ENCODE measurements around the gene RAB3C. TPM values are rescaled to one million over a fixed set of nuclear protein-coding genes. Genes with fewer than 3 reads are reported as not detected.

RAB3C gene
- total RNA-seq, 8 experiments from 2014 or later = 0.10 to 114 (median 50.3) TPM; not detected in 1

DNA sequence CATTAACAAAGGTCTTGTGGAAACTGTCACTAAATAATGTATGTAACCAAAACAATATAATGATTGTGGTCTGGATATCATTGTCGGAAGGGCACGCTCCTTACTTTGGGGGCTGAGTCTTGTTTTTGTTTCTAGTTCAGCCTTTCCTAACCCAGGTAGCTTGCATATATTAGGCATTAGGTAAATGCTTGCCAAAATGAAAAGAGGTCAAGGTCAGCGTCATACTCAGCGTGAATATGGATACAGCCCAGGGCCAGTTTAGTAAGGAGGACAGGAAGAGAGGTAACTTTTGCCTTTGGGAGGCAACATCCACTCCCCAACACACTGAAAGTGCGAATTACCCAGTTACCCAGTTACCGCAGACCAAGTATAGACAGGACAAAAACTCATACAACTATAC lies 171.4 kb downstream of the RAB3C start:
- Histone ChIP-seq H3K27ac (no peak overlapping the region), H3K4me3 (no peak overlapping the region), H3K4me1 (replicated peaks in 1 of 2) (peaks cover 5 to 39% of the 10 kb centered on the region in 2 donors)
- WGBS, 10 experiments = 79 to 100% (median 93%) methylated on average over 1 to 5 of the region's 6 CpGs; no CpG with 5 or more reads in 2 of the 10 experiments
- no peak for ATAC-seq (replicated peaks in 6 of 8)
- in situ Hi-C loops (cut with MboI; ENCODE audit: low pct_unique_long_range_greater_than_20kb in 2 of 9, low sequenced_read_pairs in 9 of 9, unreplicated experiment in 9 of 9) = no loop called here

DNA sequence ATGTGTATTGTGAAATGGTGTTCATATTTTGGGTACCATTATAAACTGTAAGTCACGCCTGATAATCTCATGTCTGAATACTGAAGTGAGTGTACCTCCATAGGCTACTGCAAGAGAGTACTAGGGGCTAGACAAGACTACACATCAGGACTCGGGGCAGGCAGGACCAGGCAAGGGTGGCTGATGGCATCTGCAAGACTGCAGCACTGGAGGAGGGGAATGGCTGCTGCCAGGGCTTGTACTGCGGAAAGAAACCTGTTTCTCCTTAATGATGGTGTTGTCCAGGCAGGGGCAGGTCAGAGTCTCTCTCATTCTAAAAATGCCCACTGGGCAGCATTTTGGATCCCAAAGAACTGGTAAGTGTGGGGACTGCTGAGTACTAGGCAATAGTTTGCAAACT lies 172.5 kb downstream of the RAB3C start:
- Histone ChIP-seq H3K4me1 (replicated peaks in 1 of 2) (peaks cover 5 to 38% of the 10 kb centered on the region in 2 donors), H3K27ac (no peak overlapping the region), H3K4me3 (no peak overlapping the region)
- 0 to 100% (median 95%) methylated on average over 1 to 3 of the region's 3 CpGs for WGBS, 10 experiments
- in situ Hi-C loops (cut with MboI; ENCODE audit: low pct_unique_long_range_greater_than_20kb in 2 of 9, low sequenced_read_pairs in 9 of 9, unreplicated experiment in 9 of 9) = no loop called here
- ATAC-seq (replicated peaks in 6 of 8) = no peak

DNA sequence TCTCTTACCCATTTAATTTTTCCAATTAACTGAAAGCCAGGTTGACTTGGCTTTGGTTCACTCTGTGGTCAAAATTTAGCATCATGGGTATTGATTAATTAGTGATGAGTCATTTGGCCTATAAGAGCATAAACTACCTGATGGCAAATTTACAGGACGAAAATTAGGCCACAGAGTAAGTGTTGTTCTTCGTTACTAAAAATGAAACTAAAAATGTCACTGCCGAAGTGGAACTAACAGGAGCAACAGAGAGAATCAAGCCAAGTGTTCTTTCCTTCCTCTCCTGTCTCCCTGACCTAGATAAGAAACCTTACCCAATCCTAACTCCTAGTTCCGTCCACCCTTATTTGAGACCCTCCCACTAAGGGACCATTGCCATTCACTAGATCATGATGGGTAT lies 176.9 kb downstream of the RAB3C start:
- no peak for ATAC-seq (replicated peaks in 6 of 8)
- in situ Hi-C loops (cut with MboI; ENCODE audit: low pct_unique_long_range_greater_than_20kb in 2 of 9, low sequenced_read_pairs in 9 of 9, unreplicated experiment in 9 of 9) = no loop called here
- Histone ChIP-seq H3K4me3 (no peak overlapping the region), H3K27ac (no peak overlapping the region), H3K4me1 (replicated peaks in 1 of 2) (peaks cover 3 to 14% of the 10 kb centered on the region in 2 donors)
- 13 to 100% (median 96%) methylated on average over 1 to 4 of the region's 4 CpGs for WGBS, 10 experiments

DNA sequence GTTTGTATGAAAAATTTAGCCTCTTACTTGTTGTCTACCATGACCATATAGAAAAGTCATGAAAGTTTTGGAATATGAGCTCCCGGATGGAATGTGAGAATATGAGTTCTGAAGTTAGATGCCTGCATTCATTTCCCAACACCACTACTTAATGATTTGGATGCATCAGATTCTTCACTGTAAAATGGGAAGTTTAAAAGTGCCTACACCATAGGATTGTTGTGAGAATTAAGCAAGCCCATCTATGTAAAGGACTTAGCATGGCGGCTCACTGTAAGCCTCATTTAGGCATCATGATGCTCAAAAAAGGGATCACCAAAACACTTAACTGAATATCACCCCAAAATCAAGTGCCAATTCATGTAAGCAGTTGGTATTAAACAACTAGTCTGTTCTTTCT lies 177.3 kb downstream of the RAB3C start:
- H3K4me3 ChIP-seq = no peak overlapping the region
- ATAC-seq (replicated peaks in 6 of 8) = no peak
- in situ Hi-C loops (cut with MboI; ENCODE audit: low pct_unique_long_range_greater_than_20kb in 2 of 9, low sequenced_read_pairs in 9 of 9, unreplicated experiment in 9 of 9) = no loop called here
- no peak overlapping the region for H3K27ac ChIP-seq
- H3K4me1 ChIP-seq (replicated peaks in 1 of 2) = peaks cover 3 to 9% of the 10 kb centered on the region in 2 donors
- WGBS, 10 experiments = 57 to 100% (median 87%) methylated on average over 1 to 2 of the region's 2 CpGs; no CpG with 5 or more reads in 4 of the 10 experiments

DNA sequence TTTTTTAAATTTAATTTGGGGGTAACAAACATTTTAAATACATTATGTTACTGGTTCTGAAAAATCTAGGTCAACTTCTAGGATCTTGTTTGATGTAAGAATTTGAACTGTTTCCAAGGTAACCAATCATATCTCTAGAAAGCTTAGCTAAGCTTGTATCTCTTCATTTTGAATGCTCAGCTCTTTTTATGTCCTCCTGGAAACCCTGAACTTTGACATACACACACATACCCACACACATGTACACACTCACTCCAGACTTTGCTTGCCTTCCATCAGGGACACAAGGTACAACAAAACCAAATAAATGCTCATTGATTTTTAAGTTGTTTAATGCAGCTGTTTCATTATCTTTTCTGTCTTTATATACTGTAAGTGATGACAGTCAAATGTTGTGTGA lies 178.5 kb downstream of the RAB3C start:
- Histone ChIP-seq H3K4me3 (no peak overlapping the region), H3K27ac (no peak overlapping the region), H3K4me1 (replicated peaks in 1 of 2) (peaks cover 3 to 6% of the 10 kb centered on the region in 2 donors)
- no peak for ATAC-seq (replicated peaks in 6 of 8)
- in situ Hi-C loops (cut with MboI; ENCODE audit: low pct_unique_long_range_greater_than_20kb in 2 of 9, low sequenced_read_pairs in 9 of 9, unreplicated experiment in 9 of 9) = no loop called here

DNA sequence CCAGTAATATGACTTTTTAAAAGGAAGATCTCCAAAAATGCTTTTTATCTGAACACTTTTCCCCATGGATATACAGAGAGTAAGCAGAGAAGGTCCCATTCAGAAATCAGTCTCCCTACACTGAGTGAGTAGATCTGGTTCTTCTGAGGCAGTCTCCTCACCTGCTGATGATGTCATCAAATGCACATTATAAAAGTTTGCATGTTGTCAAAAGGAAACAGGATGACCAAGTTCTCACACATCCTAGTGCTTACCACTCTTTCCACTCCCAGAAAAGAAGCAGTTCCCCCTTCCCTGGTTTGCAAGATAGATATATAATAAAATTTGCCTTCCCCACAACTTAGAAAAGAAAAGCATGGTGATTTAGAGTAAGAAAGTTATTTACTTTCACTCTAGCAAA lies 180.5 kb downstream of the RAB3C start:
- Histone ChIP-seq H3K4me3 (no peak overlapping the region), H3K4me1 (replicated peaks in 1 of 2) (peaks cover 3 to 6% of the 10 kb centered on the region in 2 donors), H3K27ac (no peak overlapping the region)
- ATAC-seq (replicated peaks in 6 of 8) = no peak
- in situ Hi-C loops (cut with MboI; ENCODE audit: low pct_unique_long_range_greater_than_20kb in 2 of 9, low sequenced_read_pairs in 9 of 9, unreplicated experiment in 9 of 9) = no loop called here

DNA sequence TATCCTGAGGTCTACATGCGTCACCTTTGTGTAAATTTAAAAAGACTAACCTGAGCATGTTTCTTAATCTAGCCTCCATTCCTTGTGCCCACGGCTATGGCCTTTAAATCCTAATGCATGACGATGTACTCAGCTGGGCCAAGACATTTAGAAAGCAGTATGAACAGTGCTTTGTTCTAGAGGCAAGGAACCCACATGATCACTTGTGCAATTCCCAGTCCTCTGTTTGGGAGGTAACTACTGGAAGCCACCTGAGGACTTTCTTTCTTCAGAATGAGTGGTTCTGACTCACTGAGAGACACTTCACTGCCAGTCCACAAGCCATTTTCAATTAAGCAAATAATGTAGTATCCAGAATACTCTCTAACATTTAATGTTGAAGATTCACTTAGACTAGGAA lies 181.3 kb downstream of the RAB3C start:
- 52 to 100% (median 100%) methylated on average over 1 to 3 of the region's 3 CpGs; no CpG with 5 or more reads in 2 of the 10 experiments for WGBS, 10 experiments

DNA sequence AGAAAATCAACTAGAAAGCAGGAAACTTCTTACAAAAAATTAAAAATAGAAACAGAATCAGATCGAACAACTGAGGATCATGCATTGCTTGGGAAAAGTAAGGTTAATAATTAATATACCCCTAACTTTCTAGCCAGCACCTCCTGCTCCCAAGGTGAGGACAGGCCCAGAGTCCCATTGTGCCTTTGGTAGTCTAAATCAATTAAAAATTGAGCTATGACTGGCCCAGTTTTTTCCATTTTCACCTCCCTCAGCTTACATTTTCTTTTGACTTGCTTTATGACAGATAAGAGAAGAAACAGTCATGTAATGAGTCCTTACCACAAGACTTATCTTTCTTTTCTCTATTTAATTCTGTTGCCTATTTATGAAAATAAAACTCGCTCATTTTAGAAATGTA lies 182.2 kb downstream of the RAB3C start:
- H3K4me1 ChIP-seq (replicated peaks in 1 of 2) = peaks cover 3 to 6% of the 10 kb centered on the region in 2 donors
- 7 to 100% (median 71%) methylated on average over 1 to 2 of the region's 2 CpGs for WGBS, 10 experiments
- in situ Hi-C loops (cut with MboI; ENCODE audit: low pct_unique_long_range_greater_than_20kb in 2 of 9, low sequenced_read_pairs in 9 of 9, unreplicated experiment in 9 of 9) = no loop called here
- no peak overlapping the region for H3K4me3 ChIP-seq
- H3K27ac ChIP-seq = no peak overlapping the region
- no peak for ATAC-seq (replicated peaks in 6 of 8)

More for the DNA sequence above, 181.3 kb downstream of the RAB3C start:
- peak in 2 of 8 experiments; percentile 43 to 72 for ATAC-seq (replicated peaks in 6 of 8)
- H3K4me1 ChIP-seq (replicated peaks in 1 of 2) = peaks cover 3 to 6% of the 10 kb centered on the region in 2 donors
- H3K27ac ChIP-seq = no peak overlapping the region
- H3K4me3 ChIP-seq = no peak overlapping the region
- in situ Hi-C loops (cut with MboI; ENCODE audit: low pct_unique_long_range_greater_than_20kb in 2 of 9, low sequenced_read_pairs in 9 of 9, unreplicated experiment in 9 of 9) = no loop called here

DNA sequence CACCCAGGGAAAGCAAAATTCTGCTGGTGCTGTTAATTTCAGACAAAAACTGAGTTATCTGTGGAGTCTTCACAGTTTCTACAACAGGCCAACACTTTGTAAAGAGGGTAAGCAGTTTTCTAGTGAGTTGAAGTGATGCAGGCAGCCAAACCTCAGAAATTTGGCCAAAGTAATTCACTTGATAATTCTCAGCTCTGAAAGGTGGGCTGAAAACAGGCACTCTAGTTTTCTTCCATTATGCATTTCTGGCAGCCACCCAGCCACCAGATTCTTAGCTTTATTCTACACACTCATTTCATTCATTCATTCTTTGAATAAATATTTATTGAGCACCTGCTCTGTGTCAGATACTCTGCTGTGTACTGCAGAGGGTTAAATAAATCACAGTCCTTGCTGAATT lies 184.2 kb downstream of the RAB3C start:
- no peak for ATAC-seq (replicated peaks in 6 of 8)
- H3K27ac ChIP-seq = no peak overlapping the region
- in situ Hi-C loops (cut with MboI; ENCODE audit: low pct_unique_long_range_greater_than_20kb in 2 of 9, low sequenced_read_pairs in 9 of 9, unreplicated experiment in 9 of 9) = no loop called here
- peaks cover 0 to 3% of the 10 kb centered on the region in 2 donors for H3K4me1 ChIP-seq (replicated peaks in 1 of 2)
- H3K4me3 ChIP-seq = no peak overlapping the region

DNA sequence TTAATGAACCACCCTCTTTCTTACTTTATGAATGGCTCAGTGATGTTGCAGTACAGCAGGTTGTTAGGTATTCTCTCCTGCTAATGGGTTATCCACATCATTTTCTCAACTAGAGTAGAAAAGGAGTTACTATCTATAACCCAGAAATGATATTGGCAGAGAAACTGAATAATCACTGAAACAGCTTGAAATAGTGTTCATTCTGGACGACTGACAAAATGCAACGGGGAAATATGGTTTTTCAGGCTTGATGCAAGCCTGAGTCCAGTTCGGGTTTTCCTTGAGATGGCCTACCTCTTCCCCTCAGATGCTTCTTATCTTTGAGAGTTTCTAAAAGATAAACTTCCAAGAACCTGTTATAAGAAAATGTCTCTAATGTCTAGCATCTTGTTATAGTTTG lies 187.3 kb downstream of the RAB3C start:
- H3K4me3 ChIP-seq = no peak overlapping the region
- in situ Hi-C loops (cut with MboI; ENCODE audit: low pct_unique_long_range_greater_than_20kb in 2 of 9, low sequenced_read_pairs in 9 of 9, unreplicated experiment in 9 of 9) = no loop called here
- H3K4me1 ChIP-seq (replicated peaks in 1 of 2) = peaks cover 0 to 14% of the 10 kb centered on the region in 2 donors
- H3K27ac ChIP-seq = no peak overlapping the region
- ATAC-seq (replicated peaks in 6 of 8) = no peak
- WGBS, 10 experiments = 10 to 94% (median 72%) methylated on average over 1 to 3 of the region's 3 CpGs; no CpG with 5 or more reads in 2 of the 10 experiments

DNA sequence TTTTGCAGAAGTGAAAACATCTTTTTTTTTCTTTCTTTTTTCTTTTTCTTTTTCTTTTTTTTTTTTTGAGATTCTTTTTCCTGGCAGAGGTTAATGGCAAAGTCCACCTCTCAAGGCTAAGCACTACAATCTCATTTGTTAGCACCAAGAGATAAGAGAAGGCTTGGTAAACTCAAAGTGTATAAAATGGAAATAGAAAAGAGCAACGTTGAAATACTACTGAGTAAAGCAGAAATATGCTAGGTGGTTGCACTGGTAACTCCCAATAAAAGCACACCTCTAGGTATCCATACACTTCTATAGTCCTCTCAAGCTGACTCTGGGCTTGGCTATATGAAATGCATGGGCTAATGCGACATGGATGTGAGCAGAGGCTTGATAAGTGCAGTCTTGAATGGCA lies 188.9 kb downstream of the RAB3C start:
- Histone ChIP-seq H3K27ac (no peak overlapping the region), H3K4me3 (no peak overlapping the region), H3K4me1 (replicated peaks in 1 of 2) (peaks cover 0 to 14% of the 10 kb centered on the region in 2 donors)
- ATAC-seq (replicated peaks in 6 of 8) = no peak
- in situ Hi-C loops (cut with MboI; ENCODE audit: low pct_unique_long_range_greater_than_20kb in 2 of 9, low sequenced_read_pairs in 9 of 9, unreplicated experiment in 9 of 9) = no loop called here
- 0 to 100% (median 69%) methylated on average over 1 to 2 of the region's 2 CpGs; no CpG with 5 or more reads in 1 of the 10 experiments for WGBS, 10 experiments

DNA sequence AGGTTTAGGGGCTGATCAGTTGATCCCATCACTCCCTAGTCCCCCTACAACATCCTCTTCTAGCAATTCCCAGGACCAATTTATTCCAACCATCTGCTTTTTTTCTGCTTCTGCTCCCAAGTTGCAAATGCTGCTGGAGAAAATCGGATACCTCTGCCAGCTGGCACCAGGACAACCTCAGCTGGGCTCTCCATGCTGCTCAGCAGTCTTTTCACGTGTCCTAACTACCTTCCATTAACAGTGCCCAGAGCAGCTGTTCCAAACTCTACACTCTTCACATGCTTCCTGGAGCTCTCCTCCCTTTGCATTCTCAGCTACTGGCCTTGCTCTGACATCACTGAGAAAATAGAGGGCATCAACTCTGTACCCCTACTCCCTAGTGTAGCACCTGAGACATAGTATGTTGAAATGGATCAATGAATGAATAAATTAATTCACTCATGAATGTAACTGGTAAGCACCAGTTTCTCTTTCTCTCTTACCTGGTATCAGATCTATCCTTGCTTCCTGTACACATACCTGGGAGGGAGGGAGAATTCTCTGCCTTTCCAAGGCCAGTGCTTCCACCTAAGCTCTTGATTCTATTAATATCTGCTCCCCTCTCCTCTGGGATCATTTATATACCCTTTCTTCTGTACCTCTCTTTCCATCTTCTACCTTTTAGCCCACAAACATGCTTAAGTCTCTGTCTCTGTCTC lies 191.0 kb downstream of the RAB3C start:
- Histone ChIP-seq H3K4me3 (no peak overlapping the region), H3K4me1 (replicated peaks in 1 of 2) (peaks cover 0 to 14% of the 10 kb centered on the region in 2 donors), H3K27ac (no peak overlapping the region)
- 0 to 100% (median 85%) methylated on average over 1 to 2 of the region's 2 CpGs; no CpG with 5 or more reads in 2 of the 10 experiments for WGBS, 10 experiments
- in situ Hi-C loops (cut with MboI; ENCODE audit: low pct_unique_long_range_greater_than_20kb in 2 of 9, low sequenced_read_pairs in 9 of 9, unreplicated experiment in 9 of 9) = no loop called here
- peak in 2 of 8 experiments; percentile 61 to 67 for ATAC-seq (replicated peaks in 6 of 8)

DNA sequence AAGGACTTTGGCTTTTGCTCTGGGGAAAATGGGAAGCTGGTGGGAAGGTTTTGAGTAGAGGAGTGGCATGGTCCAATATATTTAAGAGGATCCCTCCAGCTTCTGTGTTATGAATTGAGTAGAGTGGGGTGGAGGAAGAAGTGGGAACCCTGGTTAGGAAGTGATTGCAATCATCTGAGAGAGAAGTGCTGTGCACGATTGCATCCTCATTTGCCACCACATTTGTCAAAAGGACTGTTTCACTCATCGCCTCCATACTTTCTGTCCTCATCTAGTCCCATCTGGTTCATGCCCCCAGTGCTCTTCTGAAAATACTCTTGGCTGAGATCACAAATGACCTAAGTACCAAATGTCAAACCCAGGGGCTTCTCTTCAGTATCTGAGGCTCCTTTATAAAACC lies 192.1 kb downstream of the RAB3C start:
- no peak for ATAC-seq (replicated peaks in 6 of 8)
- Histone ChIP-seq H3K4me1 (replicated peaks in 1 of 2) (peaks cover 0 to 14% of the 10 kb centered on the region in 2 donors), H3K4me3 (no peak overlapping the region), H3K27ac (no peak overlapping the region)
- in situ Hi-C loops (cut with MboI; ENCODE audit: low pct_unique_long_range_greater_than_20kb in 2 of 9, low sequenced_read_pairs in 9 of 9, unreplicated experiment in 9 of 9) = no loop called here
- WGBS, 10 experiments = 80 to 100% (median 92%) methylated on average over 1 to 2 of the region's 2 CpGs; no CpG with 5 or more reads in 6 of the 10 experiments

DNA sequence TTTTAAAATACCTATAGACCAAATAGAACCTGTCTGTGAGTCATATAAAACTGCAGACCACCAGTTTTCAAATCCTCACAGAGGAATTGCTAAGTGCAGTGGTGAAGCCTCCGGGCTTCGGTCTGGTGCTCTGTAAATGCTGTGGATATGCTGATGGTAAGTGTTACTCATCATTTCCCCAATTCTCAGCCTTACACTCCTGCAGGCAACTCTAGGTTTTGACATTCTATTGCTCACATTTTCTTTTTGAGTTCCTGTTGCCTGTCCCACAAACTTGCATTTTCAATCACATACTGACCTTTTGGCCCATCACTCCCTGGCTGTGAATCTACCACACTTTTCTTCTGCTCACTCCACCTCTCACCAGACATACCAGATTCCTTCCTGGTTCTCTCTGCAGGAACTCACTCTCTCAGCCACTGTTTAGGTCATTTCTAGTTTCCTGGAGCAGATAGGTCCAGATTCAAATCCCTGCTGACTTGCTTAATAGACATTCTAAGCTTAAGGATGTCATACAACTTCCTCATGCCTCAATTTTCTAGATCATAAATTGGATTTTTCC lies 192.9 kb downstream of the RAB3C start:
- Histone ChIP-seq H3K4me1 (replicated peaks in 1 of 2) (peaks cover 0 to 14% of the 10 kb centered on the region in 2 donors), H3K27ac (no peak overlapping the region), H3K4me3 (no peak overlapping the region)
- 59 to 100% (median 80%) methylated on average over 1 to 2 of the region's 2 CpGs; no CpG with 5 or more reads in 5 of the 10 experiments for WGBS, 10 experiments
- in situ Hi-C loops (cut with MboI; ENCODE audit: low pct_unique_long_range_greater_than_20kb in 2 of 9, low sequenced_read_pairs in 9 of 9, unreplicated experiment in 9 of 9) = no loop called here
- ATAC-seq (replicated peaks in 6 of 8) = peak in 3 of 8 experiments; percentile 65 to 99 (median 88)
